GM18868 (cell line): Measurements from ENCODE around the gene ZDHHC11B.

Experiments
- ATAC-seq: cut with Tn5 transposase; IDR thresholded peaks from one replicate; pipeline ENCODE4 v1.9.1; 2021; ENCODE audit warnings: mild to moderate bottlenecking, moderate library complexity; ENCODE audit not compliant: unreplicated experiment

ZDHHC11B gene

DNA sequence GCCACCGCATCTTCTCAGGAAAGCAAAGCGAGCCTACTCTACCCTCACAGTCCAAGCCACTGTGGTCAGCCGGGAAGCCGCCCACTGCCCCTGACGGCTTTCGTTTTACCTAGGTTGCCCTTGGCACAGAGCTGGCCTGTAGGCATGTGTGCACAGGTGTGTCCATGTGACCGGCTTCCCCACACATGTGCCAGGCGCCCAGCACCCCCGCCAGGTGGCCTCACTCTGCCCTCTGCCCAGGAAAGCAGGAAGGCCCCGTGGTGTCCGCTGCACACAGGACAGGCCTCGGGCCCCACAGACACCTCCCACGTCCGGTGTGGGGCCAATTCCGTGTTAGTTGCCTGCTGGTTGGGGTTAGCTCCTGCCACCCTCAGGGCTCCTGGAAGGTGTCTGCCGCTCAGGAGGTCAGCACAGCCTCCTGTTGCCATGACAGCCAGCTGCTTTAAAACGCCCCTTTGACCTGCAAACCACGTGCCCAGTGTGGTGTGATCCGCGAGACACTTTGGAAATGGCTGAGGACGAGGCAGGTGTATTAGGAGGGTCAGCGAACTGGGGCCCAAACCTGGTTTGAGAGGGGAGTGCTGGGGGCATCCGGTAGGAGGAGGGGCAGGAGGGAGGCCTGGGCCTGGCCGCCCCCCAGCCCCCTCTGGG, 120.1 kb downstream of the ZDHHC11B start:
- ATAC-seq, result no peak

GRCh38 chr5:663436-664342, 120.8 kb downstream of the ZDHHC11B start:
- ATAC-seq, result no peak

- ATAC-seq, result no peak
These were observed 121.6 kb downstream of the ZDHHC11B start for GRCh38 chr5:662751-663435.

DNA sequence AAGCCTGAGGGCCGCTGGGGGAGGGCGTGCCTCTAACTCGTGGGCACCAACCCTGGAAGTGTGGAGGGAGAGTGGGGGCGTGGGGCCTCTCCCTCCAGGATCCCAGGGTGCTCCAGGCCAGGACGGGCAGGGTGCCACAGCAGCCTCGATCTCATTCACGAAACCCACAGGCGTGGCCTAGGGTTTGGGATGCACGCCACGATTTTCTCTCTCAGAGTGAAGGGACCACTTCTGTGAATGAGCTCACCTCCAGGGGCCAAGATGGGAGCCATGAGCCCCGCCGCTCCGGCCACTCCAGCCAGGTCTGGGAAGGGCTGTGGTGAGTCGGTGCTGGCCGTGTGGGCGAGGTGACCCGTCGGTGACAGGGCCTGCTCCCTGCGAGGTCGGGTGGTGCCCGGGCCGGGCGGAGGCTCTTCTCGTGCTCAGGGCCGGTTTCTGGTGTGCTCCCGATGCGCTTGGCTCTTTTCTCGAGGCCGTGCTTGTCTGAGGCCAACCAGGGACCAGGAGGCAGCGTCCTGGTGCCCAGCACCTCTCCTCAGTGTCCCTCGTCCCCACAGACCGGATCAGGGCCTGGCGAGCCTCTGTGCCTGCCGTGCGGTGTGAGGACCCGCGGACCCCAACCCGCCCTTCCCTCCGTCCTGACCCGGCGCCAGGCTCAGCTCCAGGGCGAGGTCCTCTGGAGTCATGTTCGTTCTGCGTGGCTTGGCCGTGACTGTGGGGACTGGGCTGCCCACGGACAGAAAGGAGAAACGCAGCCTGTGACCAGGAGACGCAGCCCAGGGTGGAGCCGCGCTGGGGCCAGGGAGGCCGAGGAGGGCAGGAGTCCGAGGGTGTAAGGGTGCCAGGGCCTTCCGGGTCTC, 122.4 kb downstream of the ZDHHC11B start:
- ATAC-seq, result no peak

- no peak for ATAC-seq
These were observed 124.0 kb downstream of the ZDHHC11B start for GRCh38 chr5:660491-661030.
